ENCODE measurements around the gene TPM3. TPM values are rescaled to one million over a fixed set of nuclear protein-coding genes. Genes with fewer than 3 reads are reported as not detected.

The TPM3 gene
- total and polyA plus RNA-seq, 9 of the 15 experiments (the other 6 are each of a cell fraction or from before 2014, with no cell fraction given): 202 to 604 (median 421) TPM

GRCh38 chr1:154178911-154179811 lies 12.7 kb downstream of the TPM3 start (continued):
- TF ChIP-seq RERE (CRISPR knock-in tag; IDR thresholded peaks at IDR 0.05; ENCODE audit: borderline replicate concordance) (no peak), RBM22 (IDR thresholded peaks at IDR 0.05; ENCODE audit: low read depth, low read length, poor library complexity, severe bottlenecking) (no peak), SIN3A (IDR thresholded peaks at IDR 0.05; ENCODE audit: borderline replicate concordance in 2 of 2, control insufficient read depth in 1 of 2, low read depth in 2 of 2, low read length in 2 of 2) (no peak), SMARCE1 (IDR thresholded peaks at IDR 0.05) (no peak), FOXK2 (conservative IDR thresholded peaks at IDR 0.05 in 1 of 2, IDR thresholded peaks at IDR 0.05 in 1 of 2; ENCODE audit: low read depth in 2 of 2) (peak; percentile 74 to 79; a peak in 3 of 4 replicates), ARID2 (IDR thresholded peaks at IDR 0.05) (no peak), HNRNPH1 (optimal IDR thresholded peaks at IDR 0.05; ENCODE audit: low read depth, low read length) (no peak), NFXL1 (CRISPR knock-in tag; IDR thresholded peaks at IDR 0.05) (no peak), SOX6 (IDR thresholded peaks at IDR 0.05) (peak; percentile 10; the same call in 1 of the 2 replicates), SMAD2 (IDR thresholded peaks at IDR 0.05; ENCODE audit: low read depth, low read length) (no peak), CBX8 (IDR thresholded peaks at IDR 0.05; ENCODE audit: borderline replicate concordance, extremely low read depth, low read depth, low read length, poor library complexity, severe bottlenecking) (no peak), RAD21 (CRISPR knock-in tag; conservative IDR thresholded peaks at IDR 0.05 in 1 of 2, IDR thresholded peaks at IDR 0.05 in 1 of 2) (0 out of 4 replicates have a peak, but pooled peaks of 1 of the 2 experiments have one; percentile 2), CCNT2 (IDR thresholded peaks at IDR 0.05; ENCODE audit: borderline replicate concordance, extremely low read depth, insufficient read length, low read depth, low read length) (no peak), SAFB (IDR thresholded peaks at IDR 0.05; ENCODE audit: borderline replicate concordance, low read depth, low read length) (no peak), ZNF217 (CRISPR knock-in tag; IDR thresholded peaks at IDR 0.05) (no peak), ZKSCAN8 (CRISPR knock-in tag; IDR thresholded peaks at IDR 0.05) (no peak), ZNF586 (CRISPR knock-in tag; conservative IDR thresholded peaks at IDR 0.05) (no peak), ARID1B (IDR thresholded peaks at IDR 0.05) (peak; percentile 15; the same call in 1 of the 2 replicates), PHF20 (IDR thresholded peaks at IDR 0.05; ENCODE audit: partially characterized antibody) (no peak), ZNF507 (tag; conservative IDR thresholded peaks at IDR 0.05) (no peak)
- TF ChIP-seq, protein P1, sequence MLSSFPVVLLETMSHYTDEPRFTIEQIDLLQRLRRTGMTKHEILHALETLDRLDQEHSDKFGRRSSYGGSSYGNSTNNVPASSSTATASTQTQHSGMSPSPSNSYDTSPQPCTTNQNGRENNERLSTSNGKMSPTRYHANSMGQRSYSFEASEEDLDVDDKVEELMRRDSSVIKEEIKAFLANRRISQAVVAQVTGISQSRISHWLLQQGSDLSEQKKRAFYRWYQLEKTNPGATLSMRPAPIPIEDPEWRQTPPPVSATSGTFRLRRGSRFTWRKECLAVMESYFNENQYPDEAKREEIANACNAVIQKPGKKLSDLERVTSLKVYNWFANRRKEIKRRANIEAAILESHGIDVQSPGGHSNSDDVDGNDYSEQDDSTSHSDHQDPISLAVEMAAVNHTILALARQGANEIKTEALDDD (IDR thresholded peaks at IDR 0.05): peak; percentile 88

Data from K562 (cell line).